Aorta (tissue), 5 donors: ENCODE measurements around the gene SLC1A2. TPM values are rescaled to one million over a fixed set of nuclear protein-coding genes. Genes with fewer than 3 reads are reported as not detected.
A peak's percentile ranks its signal among the peaks of the same experiment; 100 is the strongest.

Source experiments
- ATAC-seq: fragments of 200-7000 bp; cut with Tn5 transposase; one replicate; pipeline ENCODE4 v1.9.1; 2022; ENCODE audit warnings: moderate library complexity; ENCODE audit not compliant: low FRiP score
- DNase-seq, 2 donors: peaks; one replicate each; pipeline ENCODE4 v3.0.0-alpha.2; 2020
- H3K27ac ChIP-seq, 2 donors: one replicate each; pipeline ENCODE4 v1.5.1; 2013; ENCODE audit warnings: low read length in 2 of 2, mild to moderate bottlenecking in 2 of 2, moderate library complexity in 2 of 2, control low read depth in 1 of 2, inconsistent platforms in 1 of 2, low read depth in 1 of 2
- H3K27me3 ChIP-seq, 2 donors: one replicate each; pipeline ENCODE4 v1.6.1; 2013; ENCODE audit warnings: control low read depth in 1 of 2, low read length in 1 of 2, mild to moderate bottlenecking in 1 of 2, moderate library complexity in 1 of 2; ENCODE audit not compliant: insufficient read depth in 2 of 2, control insufficient read depth in 1 of 2
- H3K36me3 ChIP-seq, 2 donors: one replicate each; pipeline ENCODE4 v1.6.1; 2013; ENCODE audit warnings: control low read depth in 1 of 2, low read length in 1 of 2, mild to moderate bottlenecking in 1 of 2; ENCODE audit not compliant: insufficient read depth in 2 of 2, control insufficient read depth in 1 of 2
- H3K4me1 ChIP-seq, 2 donors: one replicate each; pipeline ENCODE4 v1.6.1; 2013; ENCODE audit warnings: low read length in 2 of 2, control low read depth in 1 of 2, mild to moderate bottlenecking in 1 of 2, moderate library complexity in 1 of 2; ENCODE audit not compliant: insufficient read depth in 2 of 2, control insufficient read depth in 1 of 2
- H3K4me3 ChIP-seq, 2 donors: one replicate each; pipeline ENCODE4 v1.5.1; 2013; ENCODE audit warnings: low read length in 2 of 2, control low read depth in 1 of 2, mild to moderate bottlenecking in 1 of 2
- H3K9me3 ChIP-seq: one replicate; pipeline ENCODE4 v1.6.1; 2013; ENCODE audit warnings: mild to moderate bottlenecking, low read length; ENCODE audit not compliant: control insufficient read depth
- WGBS, 2 donors: extraction: QIAGEN DNeasy Blood & Tissue Kit; methylation state at CpG; one replicate each; pipeline ENCODE4 v1.1.7; 2013; 5-methylcytosine and 5-hydroxymethylcytosine counted together
- intact Hi-C, 2 donors: fragments of 100-400 bp; cut with DNase I; formaldehyde crosslinking; loops; one replicate each; pipeline versions ENCODE4 v1.14.2 to v1.15.0; 2022
- polyA plus RNA-seq, 2 donors: library from polyadenylated mRNA; stranded (reverse); fragments of 200-250 nt; gene quantifications; one replicate each; pipeline ENCODE4 v1.2.3, GENCODE V29; 2013
- total RNA-seq, 2 donors: library from RNA; stranded (reverse); fragmentation: NEBNext Ultra II Directional; extraction: Animal tissue kit (Norgen Biotek cat#: 25700); gene quantifications; one replicate each; pipeline ENCODE4 v1.2.1, GENCODE V29; 2021
- donor health status: healthy with polysubstance abuse.
- donor health status: Bipolar disorder and iron deficiency.
- donor health status: DM: no; HTN: no; CAD: no.
- donor health status: DM: no; HTN: no; CAD: no.
- donor health status: DM: yes; HTN: yes; CAD: no.

The SLC1A2 gene
- total and polyA plus RNA-seq, 4 donors: 1.1 to 1.5 TPM; not detected in 2

DNA sequence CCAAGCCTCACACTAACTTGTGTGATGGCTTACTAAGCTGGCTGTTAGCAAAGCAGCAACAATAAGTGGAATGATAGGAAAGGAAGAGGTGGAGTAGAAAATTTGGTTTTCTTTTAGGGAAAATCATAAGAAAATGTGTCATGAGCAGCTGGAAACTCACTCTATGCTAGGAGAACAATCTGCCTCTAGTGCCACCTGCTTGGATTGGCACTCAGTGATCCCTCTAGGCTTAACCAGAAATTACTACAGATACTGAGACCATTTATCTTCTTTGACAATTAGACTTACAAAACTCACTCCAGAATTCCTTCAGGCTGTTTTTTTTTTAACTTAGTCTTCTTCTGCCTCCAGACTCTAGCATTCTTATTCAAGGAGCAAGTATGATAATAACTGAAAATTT lies 163.1 kb downstream of the SLC1A2 start:
- Histone ChIP-seq H3K27me3 (no peaks in the 10 kb centered on the region), H3K4me1 (peaks cover 3 to 8% of the 10 kb centered on the region in 2 donors), H3K4me3 (no peak overlapping the region), H3K27ac (no peak overlapping the region), H3K36me3 (no peaks in the 10 kb centered on the region), H3K9me3 (no peaks in the 10 kb centered on the region)
- DNase-seq (no peak), ATAC-seq (no peak)
- intact Hi-C loops: loop anchor here in 1 of 2 donors (10.0 kb wide), 1 partner anchor 109 kb away; no protein-coding TSS in a partner anchor

DNA sequence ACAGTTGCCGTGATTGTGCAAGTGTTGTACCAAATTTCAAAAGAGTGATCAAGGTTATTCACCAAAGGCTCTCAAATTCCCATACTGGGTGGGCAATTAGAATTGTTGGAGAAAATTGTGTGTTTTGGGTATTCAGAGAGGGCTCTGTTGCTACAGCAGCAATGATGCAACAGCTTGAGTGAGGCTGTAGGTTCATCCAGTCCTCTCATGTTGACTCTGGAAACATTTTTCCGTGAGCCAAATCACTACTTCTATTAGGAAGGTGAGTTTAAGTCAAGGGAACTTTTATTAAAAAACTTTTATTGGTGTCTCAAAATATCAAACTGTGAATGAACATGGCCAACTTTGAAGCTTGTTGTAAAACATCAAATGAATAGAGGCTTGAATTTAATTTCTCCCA lies 163.8 kb downstream of the SLC1A2 start:
- intact Hi-C loops: loop anchor here in 1 of 2 donors (10.0 kb wide), 1 partner anchor 109 kb away; no protein-coding TSS in a partner anchor
- H3K27ac ChIP-seq: no peak overlapping the region
- ATAC-seq (no peak), DNase-seq (no peak)
- no peaks in the 10 kb centered on the region for H3K27me3 ChIP-seq
- WGBS, 2 donors: 82 to 84% methylated on average over 2 of the region's 2 CpGs
- no peaks in the 10 kb centered on the region for H3K9me3 ChIP-seq
- H3K4me1 ChIP-seq: peaks cover 3 to 8% of the 10 kb centered on the region in 2 donors
- H3K36me3 ChIP-seq: no peaks in the 10 kb centered on the region
- H3K4me3 ChIP-seq: no peak overlapping the region

DNA sequence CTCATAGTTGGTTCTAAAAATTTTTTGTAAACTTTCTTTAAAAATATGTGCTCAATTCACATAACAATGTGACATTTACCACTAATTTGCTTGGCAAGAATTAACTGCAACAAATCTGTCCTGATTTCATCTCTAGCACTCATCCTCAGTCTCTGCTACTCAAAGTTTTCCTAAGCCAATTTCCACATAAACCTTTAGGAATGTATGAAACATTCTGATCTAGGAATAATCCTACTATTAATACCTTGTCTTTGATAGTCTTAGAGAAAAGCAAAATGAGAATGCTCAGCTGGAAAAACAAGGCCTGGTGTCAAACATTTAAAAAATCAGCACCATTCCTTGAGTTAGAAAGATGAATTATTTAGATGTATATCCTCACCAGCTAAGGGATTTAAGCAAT lies 166.1 kb downstream of the SLC1A2 start:
- H3K27me3 ChIP-seq: no peaks in the 10 kb centered on the region
- ATAC-seq (no peak), DNase-seq (no peak)
- H3K36me3 ChIP-seq: no peaks in the 10 kb centered on the region
- H3K9me3 ChIP-seq: no peaks in the 10 kb centered on the region
- intact Hi-C loops: loop anchor here in 1 of 2 donors (10.0 kb wide), 1 partner anchor 112 kb away; no protein-coding TSS in a partner anchor
- peaks cover 3 to 8% of the 10 kb centered on the region in 2 donors for H3K4me1 ChIP-seq
- no peak overlapping the region for H3K4me3 ChIP-seq
- H3K27ac ChIP-seq: no peak overlapping the region

DNA sequence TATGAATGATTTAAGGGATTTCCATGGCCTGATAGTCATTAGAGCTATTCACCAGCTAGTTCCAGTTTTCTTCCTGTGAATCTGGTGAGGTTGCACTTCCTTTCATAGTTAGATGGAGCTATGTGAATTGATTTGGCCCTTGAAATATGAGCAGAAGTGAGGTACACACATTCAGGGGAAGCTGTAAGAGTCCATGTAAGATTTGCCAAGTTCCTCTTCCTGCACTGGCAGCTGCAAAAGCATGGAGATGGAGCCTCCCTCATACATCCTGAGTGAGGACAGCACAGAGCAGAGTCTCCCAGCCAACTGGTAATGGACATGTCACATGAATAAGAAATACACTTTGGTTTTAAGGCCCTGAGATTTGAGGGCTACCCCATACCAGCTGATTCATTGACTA lies 168.7 kb downstream of the SLC1A2 start:
- H3K4me1 ChIP-seq: peaks cover 0 to 3% of the 10 kb centered on the region in 2 donors

DNA sequence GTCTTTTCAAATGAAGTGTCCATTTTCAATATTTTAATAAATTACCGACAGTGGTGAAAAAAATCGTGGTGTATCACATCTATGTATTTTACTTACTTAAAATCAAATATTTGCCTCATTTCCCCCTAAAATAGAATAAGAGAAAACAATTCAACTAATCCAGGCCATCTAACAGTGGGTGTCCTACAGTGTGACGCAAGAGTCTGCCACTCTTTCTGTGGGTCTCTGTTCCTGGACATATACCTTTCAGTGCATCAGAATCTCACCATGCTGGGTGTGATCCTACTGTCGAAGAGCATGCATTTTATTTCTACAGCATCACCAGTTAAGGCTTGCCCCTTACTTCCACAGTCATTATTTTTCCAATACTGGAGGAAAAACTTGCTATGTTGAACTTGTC lies 169.2 kb downstream of the SLC1A2 start:
- Histone ChIP-seq H3K9me3 (no peaks in the 10 kb centered on the region), H3K27ac (peak overlapping the region in 1 of 2 donors; percentile 11), H3K4me3 (no peak overlapping the region), H3K36me3 (no peaks in the 10 kb centered on the region), H3K4me1 (peaks cover 0 to 3% of the 10 kb centered on the region in 2 donors), H3K27me3 (no peaks in the 10 kb centered on the region)
- DNase-seq (no peak), ATAC-seq (no peak)
- whole genome bisulfite sequencing, 2 donors: 95 to 96% methylated on average over 4 of the region's 4 CpGs
- intact Hi-C loops: loop anchor here in 1 of 2 donors (10.0 kb wide), 1 partner anchor 115 kb away; no protein-coding TSS in a partner anchor

More for the DNA sequence above, 168.7 kb downstream of the SLC1A2 start:
- Histone ChIP-seq H3K4me3 (no peak overlapping the region), H3K9me3 (no peaks in the 10 kb centered on the region), H3K27me3 (no peaks in the 10 kb centered on the region), H3K36me3 (no peaks in the 10 kb centered on the region), H3K27ac (no peak overlapping the region)
- ATAC-seq: no peak
- DNase-seq: no peak
- intact Hi-C loops: loop anchor here in 1 of 2 donors (10.0 kb wide), 1 partner anchor 114 kb away; no protein-coding TSS in a partner anchor

DNA sequence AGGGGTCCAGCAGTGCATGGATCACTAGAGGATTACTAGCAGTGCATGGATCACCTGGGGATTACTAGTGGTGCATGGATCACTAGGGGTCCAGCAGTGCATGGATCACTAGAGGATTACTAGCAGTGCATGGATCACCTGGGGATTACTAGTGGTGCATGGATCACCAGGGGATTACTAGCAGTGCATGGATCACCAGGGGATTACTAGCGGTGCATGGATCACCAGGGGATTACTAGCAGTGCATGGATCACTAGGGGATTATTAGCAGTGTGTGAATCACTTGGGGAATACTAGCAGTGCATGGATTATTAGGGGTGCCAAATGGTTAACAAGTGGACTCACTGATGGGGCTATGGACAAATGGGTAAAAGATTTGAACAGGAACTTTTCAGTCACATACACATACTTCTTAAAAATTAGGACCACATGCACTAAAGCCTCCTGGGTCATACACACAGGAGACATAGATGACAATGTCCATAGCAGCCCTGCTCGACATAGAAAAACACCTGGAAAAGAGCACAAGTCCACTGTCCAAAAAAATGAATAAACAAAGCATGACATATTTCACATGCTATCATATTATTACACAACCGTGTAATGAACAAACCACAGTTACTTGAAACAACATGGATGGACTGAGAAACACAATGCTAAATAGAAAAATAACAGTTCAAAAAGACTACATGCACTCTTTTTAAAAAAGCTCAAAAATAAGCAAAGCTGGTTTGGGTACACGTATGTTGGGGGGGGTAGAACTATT lies 170.6 kb downstream of the SLC1A2 start:
- intact Hi-C loops: loop anchor here (5.0 kb wide), 3 partner anchors 39 to 139 kb away; no protein-coding TSS in a partner anchor
- 41 to 48% methylated on average over 4 of the region's 4 CpGs for WGBS, 2 donors
- no peaks in the 10 kb centered on the region for H3K9me3 ChIP-seq
- H3K4me3 ChIP-seq: no peak overlapping the region
- ATAC-seq: no peak
- DNase-seq: no peak
- H3K27me3 ChIP-seq: no peaks in the 10 kb centered on the region
- H3K27ac ChIP-seq: no peak overlapping the region
- H3K36me3 ChIP-seq: no peaks in the 10 kb centered on the region
- no peaks in the 10 kb centered on the region for H3K4me1 ChIP-seq

DNA sequence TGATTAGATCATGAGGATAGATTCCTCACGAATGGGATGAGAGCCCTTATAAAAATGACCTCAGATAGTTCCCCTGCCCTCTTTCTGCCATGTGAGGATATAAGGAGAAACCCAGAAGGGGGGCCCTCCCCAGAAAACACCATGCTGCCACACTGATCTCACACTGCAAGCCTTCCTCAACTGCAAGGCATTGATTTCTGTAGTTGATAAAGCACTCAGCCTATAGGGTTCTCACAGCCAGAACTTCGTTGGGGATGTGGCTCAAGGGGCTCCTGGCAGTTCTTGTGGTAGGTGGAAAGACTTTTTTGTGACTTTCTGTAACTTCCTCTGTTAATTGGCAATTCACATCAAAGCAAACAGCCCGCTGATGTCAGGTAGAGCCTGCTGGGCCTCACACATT lies 171.5 kb downstream of the SLC1A2 start:
- Histone ChIP-seq H3K4me1 (no peaks in the 10 kb centered on the region), H3K27me3 (no peaks in the 10 kb centered on the region), H3K36me3 (no peaks in the 10 kb centered on the region), H3K9me3 (no peaks in the 10 kb centered on the region), H3K27ac (peak overlapping the region; percentile 97 to 99), H3K4me3 (no peak overlapping the region)
- ATAC-seq (no peak), DNase-seq (no peak)
- intact Hi-C loops: loop anchor here (5.0 kb wide), 3 partner anchors 39 to 139 kb away; no protein-coding TSS in a partner anchor
- WGBS, 2 donors: 82 to 87% methylated on average over 3 of the region's 3 CpGs

DNA sequence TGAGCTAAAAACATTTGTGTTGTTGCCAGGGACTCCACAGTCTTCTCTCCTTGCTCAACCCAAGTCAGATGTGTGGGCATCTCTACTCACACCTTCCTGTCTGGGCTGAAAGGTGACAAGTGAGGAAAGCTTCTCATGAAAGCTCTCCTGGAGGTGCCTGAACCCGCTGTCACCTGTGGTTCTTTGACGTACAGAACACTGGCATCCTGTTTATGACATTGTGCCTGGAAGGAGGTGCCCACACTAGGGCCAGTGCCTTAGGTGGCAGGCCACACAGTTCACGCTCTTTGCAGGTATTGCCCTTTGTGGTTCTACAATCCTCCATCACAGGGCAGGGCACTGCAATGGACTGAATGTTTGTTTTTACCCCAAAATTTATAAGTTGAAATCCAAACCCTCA lies 171.9 kb downstream of the SLC1A2 start:
- no peaks in the 10 kb centered on the region for H3K9me3 ChIP-seq
- peak overlapping the region; percentile 97 to 99 for H3K27ac ChIP-seq
- ATAC-seq (peak; percentile 24), DNase-seq (no peak)
- H3K4me1 ChIP-seq: no peaks in the 10 kb centered on the region
- intact Hi-C loops: loop anchor here (5.0 kb wide), 3 partner anchors 40 to 140 kb away; no protein-coding TSS in a partner anchor
- no peaks in the 10 kb centered on the region for H3K36me3 ChIP-seq
- no peak overlapping the region for H3K4me3 ChIP-seq
- no peaks in the 10 kb centered on the region for H3K27me3 ChIP-seq
- 89 to 94% methylated on average over 3 of the region's 3 CpGs for WGBS, 2 donors

DNA sequence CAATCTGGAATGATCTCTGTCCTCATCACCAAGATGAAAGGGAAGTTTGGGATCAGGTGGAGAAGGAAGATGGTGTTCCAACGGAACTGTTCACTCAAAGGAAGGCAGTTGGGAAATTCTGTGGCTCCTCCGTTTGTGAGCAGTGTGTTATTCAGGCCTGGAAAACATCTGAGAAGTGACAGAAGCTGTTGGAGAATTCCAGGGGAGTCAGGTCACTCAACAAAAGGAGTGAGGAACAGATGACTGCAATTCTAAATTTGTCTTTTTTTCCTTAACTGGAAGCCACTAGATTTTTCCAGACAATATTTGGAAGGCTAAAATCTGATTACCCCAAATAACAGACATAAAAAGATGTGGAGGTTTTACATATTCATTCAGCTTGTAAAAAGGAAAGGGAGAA lies 172.6 kb downstream of the SLC1A2 start:
- Histone ChIP-seq H3K4me1 (no peaks in the 10 kb centered on the region), H3K4me3 (no peak overlapping the region), H3K36me3 (no peaks in the 10 kb centered on the region), H3K27me3 (no peaks in the 10 kb centered on the region), H3K27ac (peak overlapping the region; percentile 98 to 99), H3K9me3 (no peaks in the 10 kb centered on the region)
- peak; percentile 73 for ATAC-seq
- intact Hi-C loops: loop anchor here (5.0 kb wide), 3 partner anchors 41 to 141 kb away; no protein-coding TSS in a partner anchor
- WGBS, 2 donors: 2 to 6% methylated on average over 2 of the region's 2 CpGs
- no peak for DNase-seq
